Ovary (tissue), 9 donors: Measurements from ENCODE around the gene MMD. TPM values are rescaled to one million over a fixed set of nuclear protein-coding genes. Genes with fewer than 3 reads are reported as not detected.

Source experiments
- DNase-seq, 5 donors: peaks; one replicate each; pipeline ENCODE4 v3.0.0-alpha.2; 2019 to 2020
- H3K27ac ChIP-seq, 2 donors: fragments of 200-600 bp; one replicate each; pipeline versions ENCODE4 v1.5.1 to v1.8.0; 2019 to 2022
- H3K27me3 ChIP-seq: fragments of 200-600 bp; one replicate; pipeline ENCODE4 v1.8.0; 2022
- H3K36me3 ChIP-seq: fragments of 200-600 bp; sonication (generic); one replicate; pipeline ENCODE4 v1.5.1; 2019
- H3K4me1 ChIP-seq: one replicate; pipeline ENCODE4 v1.8.1; 2013; ENCODE audit warnings: mild to moderate bottlenecking, moderate library complexity; ENCODE audit not compliant: insufficient read depth
- H3K4me3 ChIP-seq: fragments of 200-600 bp; sonication (generic); one replicate; pipeline ENCODE4 v1.5.1; 2017
- H3K9me3 ChIP-seq, 2 donors: fragments of 200-600 bp in 1 of 2; sonication (generic) in 1 of 2; one replicate each; pipeline versions ENCODE4 v1.5.1 to v1.8.1; 2013 to 2019; ENCODE audit warnings: mild to moderate bottlenecking in 1 of 2, moderate library complexity in 1 of 2
- EP300 ChIP-seq: sonication (generic); formaldehyde crosslinking; IDR thresholded peaks from one replicate; pipeline ENCODE4 v1.6.1; 2017; ENCODE audit warnings: antibody characterized with exemption
- POLR2A ChIP-seq: fragments of 450-650 bp; IDR thresholded peaks from one replicate; pipeline ENCODE4 v1.6.1; 2017; ENCODE audit warnings: antibody characterized with exemption, mild to moderate bottlenecking, moderate library complexity
- WGBS, 3 donors: extraction: QIAGEN DNeasy Blood & Tissue Kit in 1 of 3; methylation state at CpG; one replicate each; pipeline versions ENCODE4 v1.1.5 to v1.1.7; 2013 to 2017; 5-methylcytosine and 5-hydroxymethylcytosine counted together
- intact Hi-C, 4 donors: fragments of 100-400 bp; cut with DNase I; formaldehyde crosslinking; loops; one replicate each; pipeline versions ENCODE4 v1.11.0 to v1.15.1; 2022 to 2023
- polyA plus RNA-seq, 2 donors: library from polyadenylated mRNA; stranded (reverse); fragments of 200-250 nt in 1 of 2; fragments of 350-450 nt in 1 of 2; fragmentation: Illumina TruSeq in 1 of 2; extraction: RNeasy Lipid Tissue Mini Kit (QIAGEN cat#74804) in 1 of 2; gene quantifications; one replicate each; pipeline ENCODE4 v1.2.3, GENCODE V29; 2013 to 2014
- total RNA-seq, 7 donors: library from RNA; depleted of rRNA in 2 of 7; stranded (reverse); fragments of >200 nt in 2 of 7; fragmentation: NEBNext Ultra II Directional in 3 of 7; extraction: Animal tissue kit (Norgen Biotek cat#: 25700) in 3 of 7; gene quantifications; one replicate each; pipeline versions ENCODE4 v1.1.0 to v1.2.4, GENCODE V29; 2016 to 2023
- TF ChIP-seq, protein P1 (sequence below), 3 donors: fragments of 450-650 bp in 2 of 3; fragments of 200-600 bp in 1 of 3; IDR thresholded peaks; one replicate each; pipeline versions ENCODE4 v1.5.1 to v1.8.0; 2016 to 2022; ENCODE audit warnings: antibody characterized with exemption in 3 of 3, mild to moderate bottlenecking in 1 of 3
- donor health status: DM: no; HTN: no; CAD: no; lungs with moderate emphysema.
- donor health status: DM: no; HTN: no; CAD: no.
- donor health status: Bipolar disorder and iron deficiency.
- donor health status: DM: yes; HTN: yes; CAD: no.
- donor health status: DM: no; HTN: no; CAD: no.
- donor health status: DM: yes; HTN: yes; CAD: no.

MMD gene
- total and polyA plus RNA-seq, 9 donors: 5.0 to 11.0 (median 6.7) TPM

DNA sequence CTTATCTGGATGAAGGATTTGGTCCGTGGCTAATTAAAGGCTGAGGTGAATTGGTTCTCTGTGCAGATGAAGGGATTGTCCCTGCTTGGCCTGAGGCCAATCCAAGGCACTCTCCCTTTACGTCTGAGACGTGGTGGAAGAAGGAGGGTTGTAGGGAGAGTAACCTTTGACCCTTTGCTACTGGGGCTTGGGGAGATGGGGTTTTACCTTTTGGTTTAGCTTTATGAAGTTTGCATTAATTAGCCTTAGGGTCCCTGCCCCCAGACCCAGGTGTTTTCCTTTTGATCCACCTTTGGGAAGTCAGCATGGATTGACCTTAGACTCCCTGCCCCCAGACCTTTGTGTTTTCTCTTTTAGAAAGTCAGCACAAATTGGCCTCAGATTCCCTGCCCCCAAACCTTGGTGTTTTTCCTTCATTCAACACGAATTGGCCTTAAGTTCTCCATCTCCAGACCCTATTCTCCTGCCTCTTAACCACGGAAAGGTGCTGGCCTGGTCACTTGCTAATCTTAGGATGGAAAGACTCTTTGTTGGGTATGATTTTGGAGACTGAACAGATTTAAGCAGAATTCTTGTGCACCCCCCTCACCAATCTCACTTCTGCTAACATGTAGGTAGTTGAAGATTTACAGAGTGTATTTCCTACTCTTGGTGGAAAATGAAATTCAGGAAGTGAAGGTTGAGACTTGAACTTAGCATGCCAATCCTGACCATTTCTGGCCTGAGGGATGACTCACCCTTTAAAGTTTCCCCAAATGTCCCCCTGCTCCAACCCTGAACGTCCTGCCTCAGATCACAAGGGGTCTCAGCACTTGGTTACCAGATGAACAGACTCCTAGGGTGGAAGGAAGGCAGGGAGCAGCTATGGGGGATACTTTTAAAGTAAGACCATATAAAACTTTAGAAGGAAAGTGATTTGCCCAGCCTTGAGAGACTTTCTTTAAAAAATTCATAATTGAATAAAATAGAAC lies 23.1 kb upstream of the MMD start:
- Histone ChIP-seq H3K4me1 (no peaks in the 10 kb centered on the region), H3K36me3 (no peaks in the 10 kb centered on the region), H3K27me3 (no peaks in the 10 kb centered on the region), H3K27ac (no peak overlapping the region), H3K4me3 (no peak overlapping the region), H3K9me3 (no peaks in the 10 kb centered on the region)
- no peak for DNase-seq
- intact Hi-C loops: no loop called here
- TF ChIP-seq POLR2A (no peak), EP300 (no peak)
- TF ChIP-seq, protein P1, sequence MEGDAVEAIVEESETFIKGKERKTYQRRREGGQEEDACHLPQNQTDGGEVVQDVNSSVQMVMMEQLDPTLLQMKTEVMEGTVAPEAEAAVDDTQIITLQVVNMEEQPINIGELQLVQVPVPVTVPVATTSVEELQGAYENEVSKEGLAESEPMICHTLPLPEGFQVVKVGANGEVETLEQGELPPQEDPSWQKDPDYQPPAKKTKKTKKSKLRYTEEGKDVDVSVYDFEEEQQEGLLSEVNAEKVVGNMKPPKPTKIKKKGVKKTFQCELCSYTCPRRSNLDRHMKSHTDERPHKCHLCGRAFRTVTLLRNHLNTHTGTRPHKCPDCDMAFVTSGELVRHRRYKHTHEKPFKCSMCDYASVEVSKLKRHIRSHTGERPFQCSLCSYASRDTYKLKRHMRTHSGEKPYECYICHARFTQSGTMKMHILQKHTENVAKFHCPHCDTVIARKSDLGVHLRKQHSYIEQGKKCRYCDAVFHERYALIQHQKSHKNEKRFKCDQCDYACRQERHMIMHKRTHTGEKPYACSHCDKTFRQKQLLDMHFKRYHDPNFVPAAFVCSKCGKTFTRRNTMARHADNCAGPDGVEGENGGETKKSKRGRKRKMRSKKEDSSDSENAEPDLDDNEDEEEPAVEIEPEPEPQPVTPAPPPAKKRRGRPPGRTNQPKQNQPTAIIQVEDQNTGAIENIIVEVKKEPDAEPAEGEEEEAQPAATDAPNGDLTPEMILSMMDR (IDR thresholded peaks at IDR 0.05): no peak
- 60 to 65% (median 63%) methylated on average over 6 of the region's 6 CpGs for WGBS, 3 donors

DNA sequence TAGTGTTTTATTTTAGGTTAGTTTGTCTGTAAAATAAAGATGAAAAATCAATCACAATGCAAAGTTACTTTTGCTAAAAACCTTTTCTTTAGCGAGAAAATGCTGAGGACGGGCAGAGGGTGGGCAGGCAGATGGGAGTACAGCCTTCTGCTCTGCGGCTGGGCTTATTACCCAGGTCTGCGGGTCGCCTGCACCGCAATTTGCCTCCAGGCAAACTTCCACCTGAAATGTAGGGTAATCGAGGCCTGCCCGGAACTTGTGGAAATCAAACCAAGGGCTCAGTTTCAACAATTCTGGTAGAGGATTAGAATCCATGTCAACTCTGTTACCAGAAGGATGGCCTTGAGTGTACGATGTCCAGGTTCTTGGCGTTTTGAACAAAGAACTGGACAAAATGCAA lies 22.3 kb upstream of the MMD start:
- Histone ChIP-seq H3K27ac (no peak overlapping the region), H3K4me1 (no peaks in the 10 kb centered on the region)
- WGBS, 3 donors: 88 to 96% (median 92%) methylated on average over 10 of the region's 10 CpGs

DNA sequence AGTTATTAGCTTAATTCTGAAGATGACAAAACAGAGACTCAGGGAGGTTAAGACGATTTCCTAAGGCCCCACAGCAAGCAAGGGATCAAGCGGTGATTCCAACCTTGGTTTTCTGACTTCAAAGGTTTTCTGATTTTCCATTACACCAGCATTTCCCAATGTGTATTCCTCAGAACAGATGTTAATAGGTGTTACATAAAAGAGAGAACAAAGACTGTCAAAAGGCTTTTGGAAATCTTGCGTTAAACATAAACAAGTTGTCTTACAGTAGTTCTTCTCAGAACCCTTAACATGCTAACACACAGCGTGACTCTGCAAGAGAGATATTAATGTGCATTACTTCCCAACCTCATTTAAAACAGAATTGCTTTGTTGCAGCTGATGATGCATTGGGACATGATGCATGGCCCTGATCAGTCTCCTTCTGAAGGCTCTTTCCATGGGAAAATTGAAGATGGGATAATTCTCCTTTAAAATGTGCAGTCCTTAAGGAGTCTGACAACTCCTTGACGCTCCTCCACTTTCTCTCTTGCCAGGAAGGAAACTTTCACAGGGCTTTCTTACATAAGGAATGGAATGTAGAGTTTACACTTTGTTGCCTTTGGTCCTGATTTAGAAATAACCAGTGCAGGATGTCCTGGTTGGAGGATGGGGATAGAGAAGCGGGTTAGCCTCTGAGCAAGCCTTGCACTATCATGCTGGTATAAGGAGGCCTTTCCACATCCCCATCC lies 21.5 kb upstream of the MMD start:
- TF ChIP-seq EP300: no peak
- TF ChIP-seq POLR2A: no peak
- TF ChIP-seq, protein P1 (IDR thresholded peaks at IDR 0.05): no peak
- no peaks in the 10 kb centered on the region for H3K36me3 ChIP-seq
- H3K4me3 ChIP-seq: no peak overlapping the region
- no peaks in the 10 kb centered on the region for H3K4me1 ChIP-seq
- no peaks in the 10 kb centered on the region for H3K9me3 ChIP-seq
- H3K27me3 ChIP-seq: no peaks in the 10 kb centered on the region
- intact Hi-C loops: no loop called here
- WGBS, 3 donors: 65 to 74% (median 70%) methylated on average over 6 of the region's 6 CpGs
- DNase-seq: no peak
- H3K27ac ChIP-seq: no peak overlapping the region

More for the DNA sequence above, 22.3 kb upstream of the MMD start:
- Histone ChIP-seq H3K27me3 (no peaks in the 10 kb centered on the region), H3K36me3 (no peaks in the 10 kb centered on the region), H3K4me3 (no peak overlapping the region), H3K9me3 (no peaks in the 10 kb centered on the region)
- TF ChIP-seq EP300 (no peak), POLR2A (no peak)
- TF ChIP-seq, protein P1 (IDR thresholded peaks at IDR 0.05): no peak
- intact Hi-C loops: no loop called here
- no peak for DNase-seq

DNA sequence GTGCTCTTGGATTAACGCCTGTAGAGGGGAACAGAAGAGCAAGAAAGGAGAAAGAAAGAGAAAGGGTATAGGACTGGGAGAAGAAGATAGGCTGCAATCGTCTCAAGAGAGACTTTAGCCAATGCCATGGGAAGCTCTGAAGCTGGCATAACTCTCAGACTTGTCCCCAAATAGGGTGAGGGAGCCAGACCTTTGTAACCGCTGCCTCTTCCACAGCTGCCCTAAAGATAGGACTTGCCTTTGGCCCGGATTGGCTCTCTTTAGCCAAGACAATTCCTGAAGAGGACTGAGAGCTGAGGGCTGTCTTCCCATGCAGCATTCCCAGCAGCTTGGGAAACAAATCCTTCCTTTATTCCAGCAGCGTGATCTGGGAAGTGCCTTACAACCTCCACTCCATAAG lies 20.8 kb upstream of the MMD start:
- WGBS, 3 donors: 60 to 80% (median 68%) methylated on average over 5 of the region's 5 CpGs
- Histone ChIP-seq H3K4me3 (no peak overlapping the region), H3K27ac (no peak overlapping the region), H3K27me3 (no peaks in the 10 kb centered on the region), H3K9me3 (no peaks in the 10 kb centered on the region), H3K36me3 (no peaks in the 10 kb centered on the region), H3K4me1 (no peaks in the 10 kb centered on the region)
- TF ChIP-seq EP300: no peak
- TF ChIP-seq POLR2A: no peak
- TF ChIP-seq, protein P1 (IDR thresholded peaks at IDR 0.05): no peak
- DNase-seq: no peak
- intact Hi-C loops: no loop called here
